GM19455 (cell line): ENCODE data around the gene TUBB4B.

Experiments used
- ATAC-seq: cut with Tn5 transposase; IDR thresholded peaks from one replicate; pipeline ENCODE4 v1.9.1; 2021; ENCODE audit not compliant: unreplicated experiment

TUBB4B gene

DNA sequence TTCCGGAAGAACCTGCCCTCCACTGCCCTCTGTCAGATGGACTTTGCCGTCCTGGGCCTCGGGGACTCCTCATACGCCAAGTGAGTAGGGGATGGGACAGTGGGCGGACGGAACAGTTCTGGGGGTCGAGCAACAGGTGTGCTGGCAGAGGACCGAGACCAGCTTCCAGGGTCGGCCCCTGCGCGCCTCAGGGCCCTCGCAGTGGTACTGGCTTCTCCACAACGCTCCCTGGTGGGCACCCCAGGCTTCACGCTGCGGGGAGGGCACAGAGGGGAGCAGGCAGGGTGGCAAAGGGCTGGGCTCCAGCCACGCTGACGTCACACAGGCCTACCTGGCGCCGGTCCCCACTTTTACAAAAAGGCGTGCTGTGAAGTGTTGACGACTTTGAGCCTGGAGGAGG, 28.6 kb upstream of the TUBB4B start:
- ATAC-seq: no peak

DNA sequence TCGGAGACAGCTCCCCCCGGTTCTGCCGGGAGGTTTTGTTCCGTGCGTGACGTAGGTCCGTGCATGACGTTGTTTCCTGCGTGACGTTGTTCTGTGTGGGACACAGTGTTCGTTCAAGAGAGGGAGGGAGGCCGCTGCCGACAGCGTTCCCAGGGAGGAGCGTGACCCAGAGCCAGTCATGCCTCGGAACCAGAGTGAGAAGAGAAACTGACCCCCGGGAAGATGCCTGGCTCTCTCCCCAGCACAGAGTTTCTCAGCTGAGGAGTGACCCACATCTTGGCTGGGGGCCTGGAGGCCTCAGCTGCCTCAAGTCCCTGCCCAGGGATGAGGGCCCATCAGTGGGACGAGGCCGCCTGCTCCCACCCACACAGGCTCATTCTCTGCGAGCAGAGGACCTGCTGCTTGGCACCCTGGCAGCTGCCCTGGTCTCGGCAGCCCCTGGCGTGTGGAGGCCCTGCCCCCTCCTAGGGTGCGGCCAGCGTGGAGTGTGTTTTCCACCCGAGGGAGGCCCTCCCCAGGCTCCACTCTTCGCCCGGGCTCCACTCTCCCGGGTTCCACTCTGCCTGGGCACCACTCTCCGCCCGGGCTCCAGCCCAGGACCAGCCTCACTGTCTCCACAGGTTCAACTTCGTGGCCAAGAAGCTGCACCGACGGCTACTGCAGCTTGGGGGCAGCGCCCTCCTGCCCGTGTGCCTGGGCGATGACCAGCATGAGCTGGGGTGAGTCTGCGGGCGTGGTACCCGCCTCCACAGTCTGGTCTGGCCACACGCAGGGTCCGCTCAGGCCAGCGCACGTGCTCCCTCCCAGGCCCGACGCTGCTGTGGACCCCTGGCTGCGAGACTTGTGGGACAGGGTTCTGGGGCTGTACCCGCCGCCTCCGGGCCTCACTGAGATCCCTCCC, 27.7 kb upstream of the TUBB4B start:
- ATAC-seq: no peak

DNA sequence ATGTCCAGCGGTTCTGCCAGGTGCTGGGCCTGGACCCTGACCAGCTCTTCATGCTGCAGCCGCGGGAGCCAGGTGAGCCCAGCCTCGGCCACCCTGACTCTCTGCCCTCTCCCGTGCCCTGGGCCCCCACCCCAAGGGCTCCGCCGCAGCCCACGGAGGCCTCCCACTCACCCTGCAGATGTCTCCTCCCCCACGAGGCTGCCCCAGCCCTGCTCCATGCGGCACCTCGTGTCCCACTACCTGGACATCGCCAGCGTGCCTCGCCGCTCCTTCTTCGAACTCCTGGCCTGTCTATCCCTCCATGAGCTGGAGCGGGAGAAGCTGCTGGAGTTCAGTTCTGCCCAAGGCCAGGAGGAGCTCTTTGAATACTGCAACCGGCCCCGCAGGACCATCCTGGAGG, 26.5 kb upstream of the TUBB4B start:
- no peak for ATAC-seq

DNA sequence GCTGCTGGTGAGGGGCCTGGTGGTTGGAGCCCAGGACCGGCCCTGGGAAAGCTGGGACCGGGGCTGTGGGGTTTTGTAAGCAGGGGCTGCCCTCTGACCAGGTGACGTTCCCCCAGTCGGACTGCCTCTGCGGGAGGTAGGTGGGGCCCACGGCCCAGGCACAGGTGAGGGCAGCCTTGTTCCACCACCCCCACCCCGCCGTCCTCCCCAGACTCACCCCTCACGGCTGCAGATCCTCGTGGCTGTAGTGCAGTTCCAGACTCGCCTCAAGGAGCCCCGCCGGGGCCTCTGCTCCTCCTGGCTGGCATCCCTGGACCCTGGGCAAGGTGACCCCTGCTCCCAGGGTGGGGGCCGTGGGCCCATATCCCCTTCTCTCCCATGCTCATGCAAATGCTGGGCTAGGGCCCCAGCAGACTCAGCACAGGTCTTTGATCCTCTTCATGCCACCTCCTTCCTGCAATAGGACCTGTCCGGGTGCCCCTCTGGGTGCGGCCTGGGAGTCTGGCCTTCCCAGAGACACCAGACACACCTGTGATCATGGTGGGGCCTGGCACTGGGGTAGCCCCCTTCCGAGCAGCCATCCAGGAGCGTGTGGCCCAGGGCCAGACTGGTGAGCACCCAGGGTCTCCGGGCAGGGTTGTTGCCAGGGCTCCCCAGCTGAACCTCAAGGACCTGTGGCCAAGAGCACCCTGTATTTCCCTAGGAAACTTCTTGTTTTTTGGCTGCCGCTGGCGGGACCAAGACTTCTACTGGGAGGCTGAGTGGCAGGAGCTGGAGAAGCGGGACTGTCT, 25.7 kb upstream of the TUBB4B start:
- no peak for ATAC-seq

DNA sequence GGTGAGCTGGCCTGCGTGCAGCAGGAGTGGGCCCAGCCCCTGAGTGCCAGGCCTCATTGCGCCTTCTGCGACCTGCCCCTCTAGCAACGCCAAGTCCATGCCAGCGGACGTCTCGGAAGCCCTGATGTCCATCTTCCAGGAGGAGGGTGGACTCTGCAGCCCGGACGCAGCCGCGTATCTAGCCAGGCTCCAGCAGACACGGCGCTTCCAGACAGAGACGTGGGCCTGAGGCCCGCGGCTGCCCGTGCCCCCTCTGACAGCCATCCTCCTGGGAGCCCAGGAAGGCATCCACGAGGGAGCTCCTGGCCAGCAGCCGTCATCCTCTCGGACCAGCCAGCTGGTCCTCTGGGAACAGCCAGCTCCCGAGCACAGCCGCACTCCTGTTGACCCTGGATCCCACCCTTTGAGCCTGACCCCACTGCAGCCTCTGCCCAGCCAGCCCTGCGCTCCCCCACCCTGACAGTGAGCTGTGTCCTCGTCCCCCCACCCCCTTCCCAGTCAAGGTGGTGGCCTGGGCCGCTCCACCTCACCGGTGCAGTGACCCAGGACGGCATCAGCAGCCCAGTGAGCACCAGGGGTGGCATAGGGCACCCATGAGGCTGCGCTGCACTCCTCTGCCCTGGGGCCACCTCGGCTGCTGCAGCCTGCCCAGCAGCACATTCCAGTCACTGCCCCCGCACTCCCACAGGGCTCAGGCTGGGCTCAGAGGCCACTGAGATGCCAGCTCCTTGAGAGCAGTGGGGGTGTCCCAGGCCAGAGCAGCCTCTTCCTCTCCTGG, 24.7 kb upstream of the TUBB4B start:
- no peak for ATAC-seq

DNA sequence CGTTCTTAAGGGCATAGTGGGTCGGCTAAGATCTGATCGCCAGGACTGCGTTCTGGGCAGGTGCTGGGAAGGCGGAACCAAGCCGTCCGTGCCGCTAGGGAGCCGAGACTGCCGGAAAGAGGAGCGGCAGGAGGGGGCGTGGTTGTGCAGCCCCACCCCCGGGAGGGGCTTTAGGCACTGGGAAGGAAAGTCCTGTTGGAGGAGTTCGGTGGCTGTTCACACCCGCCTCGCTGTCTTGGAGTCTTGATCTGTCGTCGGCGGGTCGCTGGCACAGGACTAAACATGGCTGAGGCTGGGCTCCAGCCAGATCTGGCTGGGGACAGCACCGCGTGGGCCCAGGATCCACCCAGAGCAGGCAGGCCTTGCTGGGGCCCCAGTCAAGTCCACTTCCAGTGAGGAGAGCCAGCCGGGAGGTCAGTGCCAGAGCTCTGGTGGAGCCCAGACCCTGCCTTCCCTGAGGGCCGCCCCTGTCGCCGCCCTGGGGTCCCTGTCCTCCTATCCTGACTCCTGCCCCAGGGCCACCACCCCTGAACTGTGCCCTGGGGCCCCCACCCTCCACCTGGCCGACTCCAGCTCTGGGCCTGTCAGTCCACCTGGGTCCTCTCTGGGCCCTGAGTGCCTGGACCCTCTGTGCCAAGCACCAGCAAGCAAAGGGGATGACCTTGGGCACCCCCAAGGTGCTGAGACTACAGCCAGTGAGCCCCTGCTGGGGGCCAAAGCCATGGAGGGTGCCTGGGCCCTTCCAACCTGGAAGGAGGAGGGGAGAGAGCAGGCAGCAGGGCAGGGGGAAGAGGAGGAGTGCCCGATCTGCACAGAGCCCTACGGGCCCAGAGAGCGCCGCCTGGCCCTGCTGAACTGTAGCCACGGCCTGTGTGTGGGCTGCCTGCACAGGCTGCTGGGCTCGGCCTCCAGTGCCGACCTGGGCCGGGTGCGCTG, 23.5 kb upstream of the TUBB4B start:
- no peak for ATAC-seq

DNA sequence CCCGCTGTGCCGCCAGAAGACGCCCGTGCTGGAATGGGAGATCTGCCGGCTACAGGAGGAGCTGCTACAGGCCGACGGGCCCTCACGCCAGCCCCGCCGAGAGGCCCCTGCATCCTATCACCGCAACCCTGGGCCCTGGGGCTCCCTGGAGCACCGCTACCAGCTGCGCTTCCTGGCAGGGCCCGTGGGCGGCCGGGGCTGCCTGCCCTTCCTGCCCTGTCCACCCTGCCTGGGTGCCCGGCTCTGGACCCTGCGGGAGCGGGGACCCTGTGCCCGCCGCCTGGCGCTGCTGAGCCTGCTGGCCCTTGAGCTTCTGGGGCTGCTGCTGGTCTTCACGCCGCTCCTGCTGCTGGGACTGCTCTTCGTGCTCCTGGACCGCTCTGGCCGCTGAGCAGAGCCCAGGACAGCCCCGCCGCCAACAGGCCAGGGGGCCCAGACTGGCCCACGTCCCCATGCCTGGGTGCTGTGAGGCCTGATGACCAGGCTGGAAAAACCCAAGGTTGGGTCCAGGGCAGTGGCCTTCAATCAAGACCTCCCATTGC, 22.8 kb upstream of the TUBB4B start:
- ATAC-seq: no peak

DNA sequence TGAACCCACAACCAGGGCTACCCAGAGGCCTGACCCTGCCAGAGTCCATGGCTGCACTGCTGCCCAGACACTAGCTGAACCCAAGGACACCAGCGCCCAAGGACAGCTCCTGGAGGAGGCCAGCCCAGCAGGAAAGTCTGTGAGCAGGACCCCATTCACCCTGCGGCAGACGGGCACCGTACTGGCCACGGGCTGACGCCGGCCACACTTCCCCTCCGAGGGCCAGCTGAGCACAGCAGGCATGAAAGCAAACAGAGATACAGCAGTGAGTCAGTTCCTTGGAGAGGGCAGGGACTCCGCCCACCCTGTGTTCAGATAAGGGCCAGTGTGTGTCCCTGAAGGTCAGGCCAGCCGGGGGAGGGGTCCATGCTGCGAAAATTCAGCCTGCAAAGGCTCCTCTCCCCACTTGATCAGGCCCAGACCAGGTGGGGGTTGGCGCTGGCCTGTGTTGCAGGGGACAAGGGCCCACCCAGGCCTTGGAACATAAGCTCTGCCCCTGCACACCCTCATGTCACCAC, 22.3 kb upstream of the TUBB4B start:
- no peak for ATAC-seq

DNA sequence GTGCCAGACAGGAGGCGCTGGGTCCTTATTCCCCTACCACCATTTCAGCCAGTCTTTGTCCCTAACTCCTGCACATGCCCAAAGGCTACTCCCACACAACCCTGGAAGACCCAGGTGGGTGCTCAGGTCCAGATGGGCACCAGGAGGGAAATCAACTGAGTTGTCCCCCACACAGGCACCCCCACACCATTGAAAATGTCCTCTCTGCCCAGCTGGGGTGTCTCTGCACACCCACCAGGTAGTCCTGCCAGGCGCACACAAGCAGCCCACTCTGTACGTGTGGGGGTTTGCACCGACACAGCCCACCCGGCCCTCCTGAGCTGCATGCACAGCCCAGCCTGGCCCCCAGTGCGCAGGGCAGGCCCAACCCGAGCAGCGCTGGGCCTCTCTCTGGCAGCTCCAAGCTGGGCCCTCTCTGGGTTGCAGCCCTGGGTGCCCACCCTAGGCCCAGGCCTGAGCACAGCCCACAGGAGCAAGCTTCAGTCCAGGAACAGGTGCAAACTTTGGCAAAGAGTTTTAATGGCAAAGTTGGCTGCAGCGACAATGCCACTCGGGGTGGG, 21.2 kb upstream of the TUBB4B start:
- no peak for ATAC-seq

DNA sequence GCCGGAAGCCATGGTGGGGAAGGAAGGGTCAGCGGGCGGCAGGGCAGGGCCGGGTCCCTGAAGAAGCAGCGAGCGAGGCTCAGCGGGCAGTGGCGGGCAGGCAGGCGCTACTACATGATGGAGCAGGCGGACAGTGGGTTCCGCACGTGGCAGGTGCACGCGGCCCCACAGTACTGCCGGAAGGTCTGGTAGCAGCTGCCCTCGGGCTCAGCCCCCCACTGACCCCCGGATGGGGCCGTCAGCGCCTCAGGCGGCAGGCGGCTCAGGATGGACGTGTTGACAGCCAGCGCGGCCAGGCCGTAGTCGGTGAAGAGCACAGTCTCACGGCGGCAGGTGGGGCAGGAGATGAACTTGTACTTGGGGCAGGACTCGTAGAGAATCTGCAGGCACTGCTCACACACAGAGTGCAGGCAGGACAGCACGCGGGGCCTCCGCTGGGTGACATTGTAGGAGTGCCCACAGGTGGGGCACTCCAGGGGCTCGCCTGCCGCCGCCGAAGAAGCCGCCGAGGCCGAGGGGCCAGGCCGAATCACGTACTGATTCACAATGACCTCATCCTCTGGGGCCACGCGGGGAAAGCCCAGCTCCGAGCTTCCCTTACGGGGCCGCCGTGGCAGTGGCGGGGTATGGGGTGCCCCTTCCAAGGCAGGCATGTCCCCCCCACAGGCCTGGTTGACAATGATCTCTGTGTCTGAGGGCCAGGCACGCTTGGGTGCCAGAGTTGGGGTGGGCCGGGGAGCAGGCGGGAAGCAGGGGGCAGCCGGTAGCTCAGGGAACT, 20.6 kb upstream of the TUBB4B start:
- no peak for ATAC-seq

DNA sequence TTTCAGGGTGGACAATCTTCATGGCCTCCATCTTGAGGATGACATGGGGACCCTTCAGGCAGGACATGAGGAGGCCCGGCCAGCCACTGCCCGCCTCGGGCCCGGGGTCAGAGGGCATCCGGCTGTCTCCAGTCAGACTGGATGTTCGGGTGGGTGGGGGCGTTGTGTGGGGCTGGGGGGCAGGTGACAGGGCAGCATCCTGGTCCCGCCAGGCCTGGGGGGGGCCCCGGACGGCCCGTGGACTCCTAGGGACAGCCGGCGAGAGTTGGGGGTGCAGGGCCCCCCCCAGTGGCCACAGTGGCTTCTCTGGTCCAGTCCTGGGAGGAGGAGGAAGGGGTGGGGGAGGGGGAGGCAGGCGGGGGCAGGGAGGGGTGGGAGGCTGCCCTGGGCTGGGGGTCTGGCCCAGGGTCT, 20.0 kb upstream of the TUBB4B start:
- no peak for ATAC-seq

DNA sequence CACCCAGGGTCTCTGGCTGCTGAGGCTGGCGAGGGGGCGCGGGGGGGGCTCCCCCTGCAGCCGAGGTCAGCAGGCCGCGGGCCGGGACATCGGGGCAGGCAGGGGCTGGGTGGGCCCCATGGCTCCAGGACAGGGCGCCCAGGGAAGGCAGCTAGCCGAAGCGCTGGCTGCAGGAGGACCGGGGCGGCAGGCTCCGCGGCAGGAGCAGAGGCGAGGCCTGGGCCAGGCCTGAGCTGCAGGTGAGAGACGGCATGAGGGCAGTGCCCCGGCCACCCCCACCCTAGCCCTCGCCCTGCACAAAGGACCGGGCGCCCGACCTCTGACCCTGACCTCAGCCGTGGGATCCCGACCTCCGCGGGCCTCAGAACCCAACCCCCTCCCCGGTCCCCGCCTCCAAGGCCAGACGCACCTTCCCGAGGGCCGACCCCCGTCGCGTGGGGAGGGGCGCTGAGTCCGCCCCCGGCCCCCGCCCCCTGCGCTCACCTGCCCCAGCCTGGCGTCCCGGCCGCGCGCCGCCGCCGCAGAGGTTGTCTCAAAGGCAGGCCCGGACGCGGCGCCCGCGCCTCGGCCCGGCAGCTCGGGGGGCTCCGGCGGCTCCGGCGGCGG, 19.5 kb upstream of the TUBB4B start:
- ATAC-seq: no peak

DNA sequence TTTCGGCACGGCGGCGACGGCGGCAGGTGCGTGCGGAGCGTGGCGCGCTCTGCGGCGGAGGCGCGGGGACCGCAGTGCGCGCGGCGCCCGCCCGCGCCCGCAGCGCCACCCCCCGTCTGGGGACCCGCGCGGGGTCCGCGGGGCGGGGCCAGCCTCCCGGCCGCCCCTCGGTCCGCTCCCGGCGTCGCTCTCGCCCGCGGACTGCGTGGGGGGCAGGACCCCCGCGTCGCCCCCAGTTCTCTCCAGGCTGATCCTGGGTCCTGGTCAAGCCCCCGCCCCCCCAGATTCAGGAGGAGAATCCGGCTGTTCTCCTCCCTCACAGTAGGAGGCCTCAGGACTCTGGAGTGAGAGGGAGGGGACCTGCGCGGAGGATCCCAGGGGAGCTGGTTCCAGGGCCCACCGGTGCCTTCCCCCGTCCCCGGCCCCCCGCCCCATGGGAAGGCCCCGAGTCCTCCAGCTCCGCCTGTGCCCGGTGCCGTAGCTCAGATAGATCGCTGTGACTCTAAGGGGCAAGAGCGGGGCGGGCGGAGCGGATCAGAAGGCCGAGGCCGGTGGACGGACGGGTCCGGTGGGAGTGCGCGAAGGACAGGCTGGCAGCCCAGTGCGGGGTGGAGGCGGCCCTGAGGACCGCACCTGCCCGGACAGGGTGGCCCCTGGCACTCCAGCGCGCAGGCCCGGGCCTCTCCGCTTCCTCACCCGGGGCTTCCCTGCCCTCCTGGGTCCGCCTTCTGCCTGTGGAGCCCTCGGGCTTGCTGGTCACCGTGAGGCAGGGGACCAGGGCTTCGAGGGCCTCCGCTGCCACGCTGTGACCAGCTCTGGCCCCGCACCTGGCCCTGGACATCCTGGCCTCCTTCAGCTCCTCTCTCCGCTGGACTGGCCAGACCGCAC, 18.7 kb upstream of the TUBB4B start, which contains the start of gene RNF208:
Gene RNF208 (minus strand): TSS at position 51 of the 888 bp plus-strand sequence. CDS start 1,028 bp downstream, outside the sequence.
- peak; percentile 3 for ATAC-seq

DNA sequence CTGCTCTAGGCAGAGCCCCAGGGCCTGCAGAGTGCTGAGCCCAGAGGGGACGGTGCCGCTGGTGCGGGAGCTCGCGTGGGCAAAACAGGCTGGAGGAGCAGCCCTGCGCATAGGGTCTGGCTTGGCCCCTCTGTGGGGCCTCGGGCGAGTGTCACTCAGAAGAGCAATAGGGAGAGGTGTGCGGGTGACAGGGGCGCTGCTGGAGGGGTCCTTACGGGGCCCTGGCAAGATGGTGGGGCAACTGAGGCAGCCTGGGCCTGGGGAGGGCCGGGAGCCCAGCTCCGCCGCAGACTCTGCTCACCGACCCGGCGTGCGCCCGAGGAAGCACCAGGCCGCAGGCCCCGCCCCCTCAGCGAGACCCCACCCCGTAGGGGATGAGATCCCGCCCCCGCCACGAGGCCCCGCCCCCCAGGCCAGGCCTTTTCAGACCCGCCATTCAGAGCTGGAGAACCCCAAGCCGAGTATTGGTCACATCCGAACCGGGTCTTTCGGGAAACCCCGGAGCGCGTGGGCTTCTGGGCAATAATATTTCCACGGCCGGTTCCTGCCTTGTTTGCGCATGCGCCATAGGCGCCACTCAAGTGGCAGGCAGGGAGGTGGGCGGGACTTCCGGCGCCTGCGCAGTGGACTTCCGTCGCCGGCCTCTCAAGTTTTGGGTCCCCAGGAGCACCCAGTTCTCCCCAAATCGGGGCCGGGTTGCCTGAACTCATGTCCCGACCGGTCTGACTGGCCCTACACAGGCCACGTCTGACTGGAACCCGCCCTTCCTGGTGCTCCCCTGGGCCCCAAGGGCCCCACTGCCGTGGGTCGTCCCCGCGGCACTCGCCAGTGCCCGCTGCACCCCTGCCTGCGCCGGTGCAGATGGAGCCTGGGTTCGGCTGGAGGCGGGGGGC, 17.8 kb upstream of the TUBB4B start:
- ATAC-seq: peak; percentile 74

DNA sequence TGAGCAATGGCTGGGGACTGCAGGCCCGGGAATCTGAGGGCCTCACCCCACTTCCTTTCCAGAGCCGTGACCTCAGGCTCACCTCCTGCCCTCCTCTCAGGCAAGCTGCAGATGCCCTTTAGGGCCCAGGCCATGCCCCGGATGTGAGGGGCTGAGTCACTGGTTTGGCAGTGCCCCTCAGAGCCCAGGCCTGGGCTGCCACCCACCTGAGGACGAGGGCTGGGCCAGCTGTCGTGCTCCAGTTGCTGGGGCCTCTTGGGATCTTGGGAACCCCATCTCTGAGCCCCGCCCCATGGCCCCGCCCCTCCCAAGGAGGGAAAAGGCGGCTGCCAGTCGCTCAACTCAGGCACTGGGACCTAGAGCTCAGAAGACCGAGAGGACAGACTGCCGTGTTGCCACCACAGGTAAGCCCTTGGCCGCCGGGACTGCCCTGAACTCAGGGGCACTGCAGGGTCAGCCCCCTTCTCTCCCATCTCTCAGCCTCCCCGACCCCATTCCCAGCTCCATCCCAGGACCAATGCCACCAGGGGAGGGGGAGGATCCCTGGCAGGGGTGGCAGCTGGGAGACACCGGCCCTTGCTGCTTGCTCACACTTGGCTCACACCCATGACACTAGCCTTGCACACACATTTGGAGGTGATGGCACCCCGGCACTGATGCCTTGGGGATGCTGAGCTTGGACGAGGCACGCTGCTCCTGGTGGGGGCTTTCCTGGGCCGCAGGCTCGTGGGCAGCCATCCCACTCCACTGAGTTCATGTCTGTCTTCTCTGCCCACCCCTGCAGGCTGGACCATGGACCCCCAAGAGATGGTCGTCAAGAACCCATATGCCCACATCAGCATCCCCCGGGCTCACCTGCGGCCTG, 16.0 kb upstream of the TUBB4B start, which contains the start of gene CYSRT1:
Gene CYSRT1 (plus strand): TSS at position 345 of the 865 bp plus-strand sequence. CDS start 448 bp downstream, at position 793.
- no peak for ATAC-seq
